Stimulated activated CD4-positive, alpha-beta T cell treated with anti-CD3 and anti-CD28 coated beads, Interleukin-1b, Interleukin-23, amount 100 ng/mL, for 4 hours (primary cell): ENCODE measurements around the gene UNKL.

Source experiments
- DNase-seq, 2 donors: peaks; one replicate each; pipeline ENCODE4 v3.0.0-alpha.2; 2020; ENCODE audit warnings: low read depth in 2 of 2

The UNKL gene

GRCh38 chr16:1401758-1402154 is 12.7 kb downstream of the UNKL start:
- no peak for DNase-seq

GRCh38 chr16:1401061-1401757 is 13.3 kb downstream of the UNKL start:
- no peak for DNase-seq

GRCh38 chr16:1398826-1399581 is 15.5 kb downstream of the UNKL start:
- no peak for DNase-seq

DNA sequence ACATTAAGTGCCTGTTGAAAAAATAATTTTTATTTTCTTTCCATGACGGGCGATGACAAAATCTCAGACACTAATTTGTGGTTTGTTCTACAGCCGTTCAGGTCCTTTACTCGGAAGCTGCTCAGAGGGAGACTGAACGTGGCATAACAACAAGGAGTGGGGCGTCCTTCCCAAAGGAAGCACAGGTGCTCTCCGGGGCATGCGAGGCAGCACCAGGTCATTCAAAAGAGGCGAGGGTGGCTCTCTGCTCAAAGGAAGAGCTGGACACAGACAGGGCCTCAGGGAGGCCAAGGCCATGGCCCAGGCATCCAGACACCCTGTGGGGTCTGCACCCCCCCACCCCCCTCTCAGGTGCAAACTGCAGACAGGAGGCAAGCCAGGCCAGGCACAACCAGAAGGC is 16.2 kb downstream of the UNKL start:
- no peak for DNase-seq

- no peak for DNase-seq
These were observed 16.7 kb downstream of the UNKL start for GRCh38 chr16:1397779-1398178.

DNA sequence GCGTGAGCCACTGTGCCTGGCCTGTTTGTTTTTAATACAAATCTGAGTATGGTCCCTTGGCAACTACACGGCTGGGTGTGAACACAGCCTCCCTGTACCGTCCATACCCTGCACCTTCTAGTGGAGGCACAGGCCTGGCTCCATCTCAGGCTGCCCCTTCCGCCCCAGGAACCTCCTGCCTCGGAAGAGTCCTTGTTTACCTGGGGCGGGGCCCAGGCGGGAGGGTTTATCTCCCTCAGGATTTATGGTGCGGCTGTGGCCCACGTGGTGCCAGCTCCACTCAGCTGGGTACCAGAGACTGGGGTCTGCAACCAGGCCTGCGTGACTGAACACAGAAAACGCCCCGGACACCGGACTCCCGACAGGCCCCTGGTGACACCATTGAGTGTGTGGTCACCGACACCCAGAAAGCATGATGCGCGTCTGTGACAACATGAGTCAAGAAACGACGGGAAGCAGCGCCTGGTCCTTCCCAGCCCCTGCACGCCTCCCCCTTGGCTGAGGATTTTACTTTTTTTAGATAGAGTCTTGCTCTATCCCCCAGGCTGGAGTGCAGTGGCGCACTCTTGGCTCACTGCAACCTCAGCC is 19.0 kb downstream of the UNKL start:
- DNase-seq = no peak

DNA sequence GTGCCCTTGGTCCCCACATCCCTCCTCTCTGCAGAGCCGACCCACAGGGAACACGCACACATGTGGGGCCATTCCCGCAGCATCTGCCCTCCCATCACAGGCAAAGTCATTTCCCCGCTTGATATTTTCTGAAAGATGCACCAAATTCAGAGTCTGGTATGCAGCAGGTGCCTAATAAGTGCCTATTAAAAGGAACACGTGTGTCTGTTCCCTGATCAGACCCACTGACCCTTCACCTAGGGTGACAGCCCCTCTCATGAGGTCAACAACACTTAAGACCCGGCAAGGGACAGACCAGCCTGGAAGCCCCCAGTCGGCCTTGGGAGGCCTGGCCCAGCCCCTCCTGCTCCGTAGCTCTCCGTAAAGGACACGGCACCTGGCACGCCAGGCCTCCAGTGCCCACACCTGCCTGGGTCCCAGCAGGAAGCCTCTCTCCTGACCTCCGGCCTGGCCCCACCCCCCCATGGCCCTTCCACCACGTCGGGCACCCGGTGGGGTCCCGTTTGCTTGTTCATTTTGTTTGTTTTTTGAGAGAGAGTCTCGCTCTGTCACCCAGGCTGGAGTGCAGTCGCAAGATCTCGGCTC is 20.0 kb downstream of the UNKL start:
- DNase-seq = no peak

GRCh38 chr16:1393613-1394176 is 20.8 kb downstream of the UNKL start:
- DNase-seq = no peak

DNA sequence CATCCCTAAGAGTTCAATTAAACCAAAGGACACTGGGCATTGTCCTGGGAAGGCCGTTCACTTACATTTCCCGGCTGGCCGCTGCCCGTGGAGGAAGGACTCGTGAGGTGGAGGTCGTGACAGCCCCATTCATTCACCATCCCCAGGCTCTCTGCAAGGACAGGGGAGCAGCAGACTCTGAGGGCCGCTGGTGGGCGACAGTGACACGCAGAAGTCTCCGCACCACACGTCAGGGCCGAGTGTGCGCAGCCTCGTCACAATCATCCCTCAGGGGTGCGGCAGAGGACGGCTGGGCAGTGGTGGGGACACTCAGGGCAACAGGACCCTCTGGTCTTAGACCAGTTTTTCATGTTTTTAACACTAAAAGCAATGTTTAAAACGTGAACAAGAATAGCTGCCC is 21.7 kb downstream of the UNKL start:
- DNase-seq = no peak

DNA sequence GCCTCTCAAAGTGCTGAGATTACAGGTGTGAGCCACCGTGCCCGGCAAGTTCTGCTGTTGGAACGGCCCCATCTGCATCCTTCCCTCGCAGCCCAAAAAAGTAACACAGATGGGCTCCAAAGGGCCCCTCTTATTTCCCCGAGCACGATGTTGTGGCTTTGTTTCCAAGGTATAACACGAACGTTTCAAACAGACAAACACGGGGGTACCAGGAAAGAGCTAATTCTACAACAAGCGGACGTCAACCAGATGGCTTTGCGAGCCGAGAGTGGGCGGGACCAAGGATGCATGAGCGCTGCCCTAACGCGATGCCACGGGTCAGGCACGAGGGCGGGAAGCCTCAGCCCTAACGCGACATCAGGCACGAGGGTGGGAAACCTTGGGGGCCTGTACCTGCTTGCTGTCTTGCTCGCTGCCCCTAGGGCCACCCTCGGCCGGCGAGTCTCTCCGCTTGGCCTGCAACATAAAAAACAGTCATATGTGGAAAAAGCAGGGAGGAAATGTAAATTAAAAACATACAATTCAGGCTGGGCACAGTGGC is 24.2 kb downstream of the UNKL start:
- DNase-seq = no peak

GRCh38 chr16:1389762-1390161 is 24.7 kb downstream of the UNKL start:
- no peak for DNase-seq

DNA sequence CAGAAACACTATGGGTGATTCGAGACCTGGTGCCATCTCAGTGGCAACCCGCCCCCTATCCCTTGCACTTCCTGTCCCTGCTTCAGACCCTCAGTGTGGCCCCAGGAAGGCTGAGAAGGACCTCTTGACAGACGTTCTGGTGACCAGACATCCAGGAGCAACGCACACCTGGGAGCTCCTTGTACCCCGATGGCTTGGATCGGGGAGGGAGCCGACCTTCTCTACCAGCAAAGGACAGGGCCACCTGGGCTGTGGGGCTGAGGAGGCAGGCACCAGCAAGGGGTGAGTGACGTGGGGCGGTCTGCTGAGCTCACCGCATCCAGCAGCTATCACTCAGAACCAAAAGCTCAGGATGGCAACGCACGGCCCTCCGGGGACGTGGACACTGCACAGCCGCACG is 27.2 kb downstream of the UNKL start:
- DNase-seq = no peak

- no peak for DNase-seq
These were observed 29.3 kb downstream of the UNKL start for GRCh38 chr16:1385232-1385631.

DNA sequence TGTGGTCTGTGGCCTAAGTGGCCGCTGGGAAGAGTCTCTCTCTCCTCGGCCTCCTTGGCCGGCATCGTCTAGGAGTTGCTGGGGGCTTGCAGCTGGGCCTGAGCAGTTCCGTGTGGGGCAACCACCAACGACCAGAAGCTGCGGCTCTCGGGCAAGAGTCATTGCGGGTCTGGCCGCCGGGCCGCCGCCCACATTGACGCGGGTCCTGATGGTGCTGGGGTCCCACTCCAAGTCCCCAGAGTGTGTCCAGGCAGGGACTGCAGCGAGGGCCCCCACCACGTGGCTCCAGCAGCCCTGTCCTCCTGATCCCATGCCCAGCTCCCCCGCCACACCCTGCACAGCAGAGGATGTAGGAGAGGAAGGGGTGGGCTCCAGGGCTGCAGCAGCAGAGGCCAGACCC is 30.9 kb downstream of the UNKL start:
- no peak for DNase-seq

GRCh38 chr16:1381612-1382406 is 32.7 kb downstream of the UNKL start:
- DNase-seq = no peak

DNA sequence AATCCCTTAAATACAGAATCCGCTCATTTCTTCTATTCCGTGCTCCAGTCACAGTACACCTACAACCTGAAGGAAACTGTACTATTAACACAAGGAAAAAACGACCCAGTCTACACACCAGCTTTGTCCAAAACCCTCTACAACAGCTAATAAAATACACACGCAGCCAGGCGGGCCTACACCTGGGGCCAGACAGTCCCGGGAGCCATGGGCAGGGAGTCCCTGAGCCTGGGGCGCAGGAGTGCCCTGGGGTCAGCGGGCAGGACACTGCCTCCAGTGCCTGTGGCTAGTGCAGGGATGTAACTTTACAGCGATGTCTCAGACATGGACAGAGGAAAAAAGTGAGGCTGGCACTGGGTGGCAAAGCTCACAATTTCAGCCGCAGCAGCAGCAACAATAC is 34.3 kb downstream of the UNKL start:
- DNase-seq = no peak

DNA sequence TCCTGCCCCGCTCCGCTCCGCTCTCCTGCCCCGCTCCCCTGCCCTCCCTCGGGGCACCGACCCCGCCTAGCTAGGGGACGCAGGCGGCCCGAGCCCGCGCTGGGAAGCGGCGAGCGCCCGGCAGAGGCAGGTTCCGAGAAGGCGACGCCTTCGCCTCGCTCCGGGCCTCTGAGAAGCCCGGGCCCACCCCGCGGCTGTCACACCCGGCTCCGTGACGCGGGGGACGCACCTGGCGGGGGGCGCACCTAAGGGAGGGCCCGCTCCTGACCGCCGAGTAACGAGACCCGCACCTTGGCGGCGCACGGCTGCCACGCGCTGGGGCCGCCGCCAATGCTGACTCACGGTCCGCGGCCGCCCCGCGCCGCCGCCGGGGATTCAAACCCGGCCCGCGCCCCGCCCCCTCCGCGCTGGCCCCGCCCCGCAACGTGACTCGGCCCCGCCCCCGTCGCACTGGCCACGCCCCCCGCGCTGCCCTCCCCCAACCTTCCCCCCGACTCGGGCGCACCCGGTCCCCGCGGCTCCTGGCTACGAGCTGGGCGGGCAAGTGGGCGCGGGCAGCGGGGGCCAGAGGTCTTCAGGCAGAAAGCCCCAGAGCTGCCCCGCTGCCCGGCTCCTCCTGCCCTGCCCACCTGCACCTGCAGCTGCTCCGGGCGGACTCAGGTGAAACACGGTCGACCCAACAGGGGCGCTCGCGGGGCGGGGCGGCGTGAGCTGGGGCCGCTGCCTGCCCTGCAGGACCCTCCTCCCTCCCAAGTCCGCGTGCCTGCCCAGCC is 35.0 kb downstream of the UNKL start:
- DNase-seq = peak; percentile 61 to 82

GRCh38 chr16:1378804-1379303 is 35.6 kb downstream of the UNKL start:
- peak; percentile 30 to 70 for DNase-seq

- no peak for DNase-seq
These were observed 36.3 kb downstream of the UNKL start for GRCh38 chr16:1378087-1378803.
